G401 (cell line): Measurements from ENCODE around the gene TAOK1. TPM values are rescaled to one million over a fixed set of nuclear protein-coding genes. Genes with fewer than 3 reads are reported as not detected.

Experiments
- DNase-seq: peaks from one replicate; pipeline ENCODE4 v3.0.0-alpha.2; 2015; ENCODE audit warnings: low spot score
- in situ Hi-C: cut with HindIII; loops from 2 replicates; pipeline ENCODE4 v1.10.0; 2016; ENCODE audit warnings: low sequenced_read_pairs, mixed read lengths
- total RNA-seq: library from RNA; depleted of rRNA; stranded (reverse); fragments of >200 nt; shearing (Covaris generic); gene quantifications from 2 replicates; pipeline ENCODE4 v1.2.3, GENCODE V29; 2014

TAOK1 gene
- total RNA-seq, 1 experiment from 2014 or later = 31.1 TPM

- in situ Hi-C loops = no loop called here
- peak; percentile 85 for DNase-seq
Observed at GRCh38 chr17:29369831-29370735, 20.1 kb upstream of the TAOK1 start.

GRCh38 chr17:29376667-29377270, 13.4 kb upstream of the TAOK1 start:
- in situ Hi-C loops = no loop called here

GRCh38 chr17:29378500-29378899, 11.7 kb upstream of the TAOK1 start:
- in situ Hi-C loops = no loop called here
- DNase-seq = no peak

More at GRCh38 chr17:29376667-29377270, 13.4 kb upstream of the TAOK1 start:
- peak; percentile 61 for DNase-seq

GRCh38 chr17:29379084-29379991, 10.8 kb upstream of the TAOK1 start:
- in situ Hi-C loops = no loop called here
- DNase-seq = no peak

- in situ Hi-C loops = loop anchor here (10.0 kb wide), 1 partner anchor 91 kb away; no protein-coding TSS in a partner anchor
- no peak for DNase-seq
Observed at GRCh38 chr17:29383686-29384085, 6.5 kb upstream of the TAOK1 start.

- DNase-seq = no peak
Observed at GRCh38 chr17:29384901-29385300, 5.3 kb upstream of the TAOK1 start.

GRCh38 chr17:29386760-29387159, 3.4 kb upstream of the TAOK1 start:
- in situ Hi-C loops = loop anchor here (10.0 kb wide), 1 partner anchor 88 kb away; no protein-coding TSS in a partner anchor
- DNase-seq = no peak

More at GRCh38 chr17:29384901-29385300, 5.3 kb upstream of the TAOK1 start:
- in situ Hi-C loops = loop anchor here (10.0 kb wide), 1 partner anchor 90 kb away; no protein-coding TSS in a partner anchor

- in situ Hi-C loops = loop anchor here (10.0 kb wide), 1 partner anchor 86 kb away; no protein-coding TSS in a partner anchor
Observed at GRCh38 chr17:29388937-29389336, 1.2 kb upstream of the TAOK1 start.

GRCh38 chr17:29390851-29391631, 878 bp downstream of the TAOK1 start:
- in situ Hi-C loops = no loop called here
- peak; percentile 55 for DNase-seq

More at GRCh38 chr17:29388937-29389336, 1.2 kb upstream of the TAOK1 start:
- DNase-seq = no peak

GRCh38 chr17:29393436-29393835, 3.3 kb downstream of the TAOK1 start:
- in situ Hi-C loops = no loop called here

GRCh38 chr17:29394761-29395160, 4.6 kb downstream of the TAOK1 start:
- no peak for DNase-seq
- in situ Hi-C loops = no loop called here

More at GRCh38 chr17:29393436-29393835, 3.3 kb downstream of the TAOK1 start:
- no peak for DNase-seq

- in situ Hi-C loops = no loop called here
- DNase-seq = no peak
Observed at GRCh38 chr17:29396066-29396465, 5.9 kb downstream of the TAOK1 start.

- DNase-seq = no peak
- in situ Hi-C loops = no loop called here
Observed at GRCh38 chr17:29399634-29400033, 9.5 kb downstream of the TAOK1 start.

GRCh38 chr17:29400818-29401217, 10.7 kb downstream of the TAOK1 start:
- DNase-seq = no peak
- in situ Hi-C loops = no loop called here

- in situ Hi-C loops = no loop called here
Observed at GRCh38 chr17:29401258-29401657, 11.1 kb downstream of the TAOK1 start.

GRCh38 chr17:29407856-29408255, 17.7 kb downstream of the TAOK1 start:
- DNase-seq = no peak
- in situ Hi-C loops = no loop called here

More at GRCh38 chr17:29401258-29401657, 11.1 kb downstream of the TAOK1 start:
- DNase-seq = no peak

- DNase-seq = no peak
- in situ Hi-C loops = no loop called here
Observed at GRCh38 chr17:29409963-29410362, 19.8 kb downstream of the TAOK1 start.
